Spleen (tissue), 7 donors: ENCODE measurements around the gene KBTBD2.

Experiments used
- CTCF ChIP-seq, 11 experiments: fragments of 200-600 bp in 7 of 11; fragments of 450-650 bp in 4 of 11; sonication (generic) in 4 of 11; IDR thresholded peaks in 8 of 11; conservative IDR thresholded peaks in 3 of 11; 1 replicate in 7 of 11; 2 replicates in 4 of 11; pipeline versions ENCODE4 v1.4.0 to v1.8.0; 2016 to 2021; ENCODE audit warnings: antibody characterized with exemption in 11 of 11, inconsistent platforms in 4 of 11, mild to moderate bottlenecking in 1 of 11
- POLR2A ChIP-seq, 3 donors: fragments of 450-650 bp; IDR thresholded peaks; one replicate each; pipeline ENCODE4 v1.5.1; 2017; ENCODE audit warnings: antibody characterized with exemption in 3 of 3, mild to moderate bottlenecking in 1 of 3
- POLR2AphosphoS5 ChIP-seq, 3 donors: sonication (generic); formaldehyde crosslinking; IDR thresholded peaks; one replicate each; pipeline ENCODE4 v1.5.1; 2017; ENCODE audit warnings: antibody characterized with exemption in 3 of 3
- donor health status: DM: no; HTN: no; CAD: no; lungs with moderate emphysema.
- donor health status: DM: no; HTN: no; CAD: no.
- donor health status: DM: no; HTN: no; CAD: no.

- TF ChIP-seq CTCF (IDR thresholded peaks at IDR 0.05 in 8 of 11, conservative IDR thresholded peaks at IDR 0.05 in 3 of 11) (no peak), POLR2AphosphoS5 (IDR thresholded peaks at IDR 0.05) (no peak), POLR2A (IDR thresholded peaks at IDR 0.05) (no peak)
These were observed 2.6 kb upstream of the KBTBD2 start for GRCh38 chr7:32894171-32894570.
